SIG-M5 treated with dmso at 0.1 percent for 504 hours (cell line): ENCODE data around the gene CSGALNACT2.
"Not testable (repeated sequence)": the region's sequence is repeated elsewhere in the genome, so short reads cannot be mapped to it uniquely, and the experiment has no call there.

ENCODE experiments used
- DNase-seq: peaks from one replicate; lab custom pipeline; 2025; ENCODE audit not compliant: unreplicated experiment; lab: John Stamatoyannopoulos, UW

Gene CSGALNACT2

GRCh38 chr10:43214071-43214955, 76.1 kb downstream of the CSGALNACT2 start:
- DNase-seq = no peak

GRCh38 chr10:43214956-43215561, 76.8 kb downstream of the CSGALNACT2 start:
- DNase-seq = no peak

- DNase-seq = no peak
These were observed 77.7 kb downstream of the CSGALNACT2 start for GRCh38 chr10:43215758-43216455.

- no peak for DNase-seq
These were observed 78.8 kb downstream of the CSGALNACT2 start for GRCh38 chr10:43216931-43217562.

GRCh38 chr10:43217563-43218205, 79.4 kb downstream of the CSGALNACT2 start:
- DNase-seq = no peak

- no peak for DNase-seq
These were observed 80.1 kb downstream of the CSGALNACT2 start for GRCh38 chr10:43218206-43218950.

GRCh38 chr10:43218951-43219837, 80.9 kb downstream of the CSGALNACT2 start:
- DNase-seq = no peak

- no peak for DNase-seq
These were observed 81.6 kb downstream of the CSGALNACT2 start for GRCh38 chr10:43219848-43220247.

DNA sequence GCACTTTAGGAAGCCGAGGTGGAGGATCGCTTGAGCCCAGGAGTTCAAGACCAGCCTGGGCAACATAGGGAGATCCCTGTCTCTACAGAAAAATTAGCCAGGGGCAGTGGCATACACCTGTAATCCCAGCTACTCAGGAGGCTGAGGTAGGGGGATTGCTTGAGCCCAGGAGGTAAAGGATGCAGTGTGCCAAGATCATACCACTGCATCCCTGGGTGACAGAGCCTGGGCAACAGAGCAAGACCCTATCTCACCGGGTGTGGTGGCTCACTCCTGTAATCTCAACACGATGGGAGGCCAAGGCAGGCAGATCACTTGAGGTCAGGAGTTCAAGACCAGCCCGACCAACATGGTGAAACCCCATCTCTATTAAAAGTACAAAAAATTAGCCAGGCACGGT, 82.0 kb downstream of the CSGALNACT2 start:
- DNase-seq = not testable (repeated sequence)

DNA sequence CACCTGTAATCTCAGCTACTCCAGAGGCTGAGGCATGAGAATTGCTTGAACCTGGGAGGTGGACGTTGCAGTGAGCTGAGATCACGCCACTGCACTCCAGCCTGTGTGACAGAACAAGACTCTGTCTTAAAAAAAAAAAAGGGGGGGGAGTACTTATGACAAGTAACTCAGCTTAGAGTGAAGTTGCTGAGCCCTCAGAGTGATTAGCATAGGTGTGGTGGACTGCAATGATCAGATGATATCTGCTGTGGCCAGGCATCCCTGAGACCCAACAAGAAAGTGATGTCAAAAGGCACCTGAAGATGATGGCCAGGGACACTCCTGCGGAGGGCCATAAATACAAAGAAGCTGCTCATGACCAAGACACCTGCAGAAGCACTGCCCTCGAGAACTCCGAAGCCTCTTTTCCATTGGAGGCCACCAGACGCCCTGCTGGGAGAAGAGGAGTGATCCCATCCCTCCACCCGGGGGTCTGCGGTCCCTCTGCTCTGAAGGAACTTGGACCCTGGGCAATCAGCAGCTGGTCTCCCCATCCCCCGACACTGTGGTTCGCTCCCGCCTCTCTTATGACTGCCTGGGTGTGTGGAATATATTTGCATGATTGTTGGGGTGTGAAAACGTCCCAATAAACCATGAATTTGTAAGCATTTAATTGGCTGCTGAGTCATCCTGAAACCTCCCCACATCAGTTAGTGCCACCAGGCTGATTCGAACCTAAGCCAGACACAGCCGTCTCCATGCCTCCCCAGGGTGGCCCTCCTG, 82.6 kb downstream of the CSGALNACT2 start:
- DNase-seq = no peak

GRCh38 chr10:43221419-43222209, 83.4 kb downstream of the CSGALNACT2 start:
- no peak for DNase-seq

DNA sequence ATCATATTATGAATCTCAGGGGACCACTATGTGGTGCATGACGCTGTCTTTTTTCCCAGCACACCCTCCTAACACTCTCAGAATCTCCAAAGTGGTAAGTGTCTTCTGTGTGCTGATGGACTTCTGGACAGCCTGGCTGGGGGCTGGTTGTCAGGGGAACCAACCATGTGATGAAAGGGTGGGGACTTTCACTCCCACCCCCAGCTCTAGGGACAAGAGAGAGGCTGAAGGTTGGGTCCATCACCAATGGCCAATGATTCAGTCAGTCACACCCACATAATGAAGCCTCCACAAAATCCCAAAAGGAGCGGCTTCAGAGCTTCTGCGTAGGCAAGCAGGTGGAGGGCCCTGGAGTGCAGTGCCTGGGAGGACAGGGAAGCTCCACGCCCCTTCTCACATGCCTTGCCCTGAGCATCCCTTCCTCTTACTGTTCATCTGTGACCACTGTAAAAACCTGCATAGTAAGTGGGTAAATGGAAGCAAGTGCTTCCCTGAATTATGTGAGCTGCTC, 84.0 kb downstream of the CSGALNACT2 start:
- DNase-seq = no peak

DNA sequence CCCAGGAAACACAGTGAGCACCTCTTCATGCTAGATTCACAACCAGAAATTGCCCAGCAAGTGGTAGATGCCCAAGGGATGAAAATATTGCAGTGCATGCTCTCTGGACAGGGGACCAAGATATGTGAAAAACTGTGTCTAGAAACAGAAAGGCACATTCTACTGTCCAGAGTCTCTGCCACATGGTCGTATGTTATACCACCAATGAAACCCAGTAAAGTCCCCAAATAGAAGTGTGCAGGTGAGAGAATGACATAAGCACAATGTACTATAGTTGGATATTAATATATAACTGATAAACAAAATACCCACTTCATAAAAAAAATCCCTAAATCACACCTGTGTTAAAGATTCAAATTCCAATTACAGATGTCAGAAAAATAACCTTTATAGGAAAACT, 84.8 kb downstream of the CSGALNACT2 start:
- DNase-seq = no peak

DNA sequence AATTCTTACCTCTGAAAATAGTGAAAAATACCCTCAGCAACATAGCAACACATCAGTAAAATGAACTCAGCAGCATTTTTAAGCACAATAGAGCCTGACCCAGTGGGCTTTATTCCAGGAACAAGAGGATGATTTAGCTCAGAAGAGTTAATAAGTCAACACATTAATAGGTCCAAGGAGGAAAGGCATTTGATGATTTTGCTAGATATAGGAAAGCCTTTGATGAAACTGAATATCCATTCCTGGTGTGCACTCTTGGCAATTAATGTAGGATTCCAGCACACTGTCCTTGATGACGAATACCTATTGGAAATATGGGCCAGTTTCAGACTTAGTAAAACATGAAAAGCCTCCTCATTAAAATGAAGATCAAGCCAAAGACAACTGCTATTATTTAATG, 86.1 kb downstream of the CSGALNACT2 start:
- no peak for DNase-seq

- no peak for DNase-seq
These were observed 87.0 kb downstream of the CSGALNACT2 start for GRCh38 chr10:43225004-43225786.

DNA sequence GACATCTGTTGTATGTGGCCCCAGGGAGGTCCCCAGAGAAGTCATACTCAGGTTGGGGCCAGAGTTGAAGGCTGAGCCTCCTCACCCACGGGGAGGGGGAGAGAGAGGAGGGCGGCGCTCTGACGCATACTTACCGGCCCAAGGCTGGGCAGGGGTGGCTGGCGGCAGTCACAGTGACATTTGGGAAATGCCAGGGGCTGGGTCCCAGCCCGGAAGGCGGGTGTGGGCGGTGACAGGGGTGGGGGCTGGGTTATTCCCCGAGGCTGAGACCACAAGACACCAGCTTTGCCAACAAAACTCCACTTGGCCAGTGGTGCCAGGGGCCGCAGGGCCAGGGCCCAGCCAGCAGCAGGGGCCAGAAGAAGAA, 87.5 kb downstream of the CSGALNACT2 start:
- no peak for DNase-seq

GRCh38 chr10:43226441-43226840, 88.2 kb downstream of the CSGALNACT2 start:
- no peak for DNase-seq
